Stomach (tissue), 4 donors: ENCODE measurements around the gene CLDN25.

Source experiments
- POLR2AphosphoS5 ChIP-seq, 3 donors: sonication (generic); formaldehyde crosslinking; IDR thresholded peaks; one replicate each; pipeline ENCODE4 v1.6.1; 2016; ENCODE audit warnings: antibody characterized with exemption in 3 of 3
- TF ChIP-seq, protein P1 (sequence below), 7 experiments: fragments of 450-650 bp in 4 of 7; fragments of 200-600 bp in 3 of 7; sonication (generic) in 3 of 7; IDR thresholded peaks; one replicate each; pipeline ENCODE4 v1.5.1; 2016 to 2019; ENCODE audit warnings: antibody characterized with exemption in 7 of 7, control low read depth in 2 of 7, mild to moderate bottlenecking in 1 of 7

GRCh38 chr11:113806406-113806805, 26.8 kb downstream of the CLDN25 start:
- TF ChIP-seq, protein P1, sequence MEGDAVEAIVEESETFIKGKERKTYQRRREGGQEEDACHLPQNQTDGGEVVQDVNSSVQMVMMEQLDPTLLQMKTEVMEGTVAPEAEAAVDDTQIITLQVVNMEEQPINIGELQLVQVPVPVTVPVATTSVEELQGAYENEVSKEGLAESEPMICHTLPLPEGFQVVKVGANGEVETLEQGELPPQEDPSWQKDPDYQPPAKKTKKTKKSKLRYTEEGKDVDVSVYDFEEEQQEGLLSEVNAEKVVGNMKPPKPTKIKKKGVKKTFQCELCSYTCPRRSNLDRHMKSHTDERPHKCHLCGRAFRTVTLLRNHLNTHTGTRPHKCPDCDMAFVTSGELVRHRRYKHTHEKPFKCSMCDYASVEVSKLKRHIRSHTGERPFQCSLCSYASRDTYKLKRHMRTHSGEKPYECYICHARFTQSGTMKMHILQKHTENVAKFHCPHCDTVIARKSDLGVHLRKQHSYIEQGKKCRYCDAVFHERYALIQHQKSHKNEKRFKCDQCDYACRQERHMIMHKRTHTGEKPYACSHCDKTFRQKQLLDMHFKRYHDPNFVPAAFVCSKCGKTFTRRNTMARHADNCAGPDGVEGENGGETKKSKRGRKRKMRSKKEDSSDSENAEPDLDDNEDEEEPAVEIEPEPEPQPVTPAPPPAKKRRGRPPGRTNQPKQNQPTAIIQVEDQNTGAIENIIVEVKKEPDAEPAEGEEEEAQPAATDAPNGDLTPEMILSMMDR (IDR thresholded peaks at IDR 0.05): peak in 1 of 7 experiments; percentile 14
- TF ChIP-seq POLR2AphosphoS5 (IDR thresholded peaks at IDR 0.05): no peak
